ENCODE data around the gene CCNL2.

GRCh38 chr1:1423245-1423597, 24.1 kb upstream of the CCNL2 start:
- TF ChIP-seq CTCF (IDR thresholded peaks at IDR 0.05) (no peak), POLR2A (IDR thresholded peaks at IDR 0.05) (no peak)
